Thyroid gland (tissue), 4 donors: Measurements from ENCODE around the gene FZR1.

Source experiments
- CTCF ChIP-seq, 6 experiments: fragments of 200-600 bp in 3 of 6; fragments of 450-650 bp in 3 of 6; sonication (generic) in 3 of 6; IDR thresholded peaks; one replicate each; pipeline ENCODE4 v1.5.1; 2016 to 2019; ENCODE audit warnings: antibody characterized with exemption in 6 of 6, mild to moderate bottlenecking in 2 of 6, inconsistent platforms in 1 of 6, moderate library complexity in 1 of 6
- POLR2A ChIP-seq, 2 donors: fragments of 450-650 bp; IDR thresholded peaks; one replicate each; pipeline ENCODE4 v1.6.1; 2017; ENCODE audit warnings: antibody characterized with exemption in 2 of 2, mild to moderate bottlenecking in 2 of 2, moderate library complexity in 1 of 2

GRCh38 chr19:3550947-3551791 lies 45.1 kb downstream of the FZR1 start:
- TF ChIP-seq POLR2A (IDR thresholded peaks at IDR 0.05): no peak
- no peak for TF ChIP-seq CTCF (IDR thresholded peaks at IDR 0.05)
